ENCODE data around the gene RAMACL. TPM values are rescaled to one million over a fixed set of nuclear protein-coding genes. Genes with fewer than 3 reads are reported as not detected.

RAMACL gene
- total RNA-seq, 1 experiment from 2014 or later = 2.2 TPM

- H3K27ac Mint-ChIP-seq (ENCODE audit: unreplicated experiment) = no peak overlapping the region
Measured at GRCh38 chr6:166612471-166612881, 26.0 kb upstream of the RAMACL start.

GRCh38 chr6:166611631-166612030 lies 25.2 kb upstream of the RAMACL start:
- BruUV-seq (replicated peaks) = no TSS peak
- H3K36me3 Mint-ChIP-seq (ENCODE audit: insufficient read depth, unreplicated experiment) = peaks cover 2% of the 10 kb centered on the region
- intact Hi-C loops (cut with micrococcal nuclease; ENCODE audit: unreplicated experiment) = no loop called here
- H3K27ac Mint-ChIP-seq (ENCODE audit: unreplicated experiment) = no peak overlapping the region
- no peaks in the 10 kb centered on the region for H3K9me3 Mint-ChIP-seq (ENCODE audit: low read depth, unreplicated experiment)
- TF ChIP-seq CTCF (IDR thresholded peaks at IDR 0.05; ENCODE audit: unreplicated experiment) = no peak
- no peak for DNase-seq
- H3K27me3 Mint-ChIP-seq (ENCODE audit: unreplicated experiment) = no peaks in the 10 kb centered on the region
- H3K4me1 Mint-ChIP-seq (ENCODE audit: low read depth, unreplicated experiment) = peaks cover 8% of the 10 kb centered on the region
- H3K4me3 Mint-ChIP-seq (ENCODE audit: low read depth, unreplicated experiment) = no peak overlapping the region
- CTCF ChIA-PET = interaction anchor here (0.6 kb wide), 1 partner anchor 61 kb away, joined by 4 read pairs; no protein-coding TSS in a partner anchor

More at GRCh38 chr6:166612471-166612881, 26.0 kb upstream of the RAMACL start:
- peaks cover 6% of the 10 kb centered on the region for H3K36me3 Mint-ChIP-seq (ENCODE audit: insufficient read depth, unreplicated experiment)
- intact Hi-C loops (cut with micrococcal nuclease; ENCODE audit: unreplicated experiment) = no loop called here
- DNase-seq = no peak
- peaks cover 8% of the 10 kb centered on the region for H3K4me1 Mint-ChIP-seq (ENCODE audit: low read depth, unreplicated experiment)
- BruUV-seq (replicated peaks) = no TSS peak
- no peaks in the 10 kb centered on the region for H3K9me3 Mint-ChIP-seq (ENCODE audit: low read depth, unreplicated experiment)
- no peak for TF ChIP-seq CTCF (IDR thresholded peaks at IDR 0.05; ENCODE audit: unreplicated experiment)
- CTCF ChIA-PET = no interaction called here
- no peak overlapping the region for H3K4me3 Mint-ChIP-seq (ENCODE audit: low read depth, unreplicated experiment)
- H3K27me3 Mint-ChIP-seq (ENCODE audit: unreplicated experiment) = no peaks in the 10 kb centered on the region

- DNase-seq = no peak
- Mint-ChIP-seq H3K27ac (ENCODE audit: unreplicated experiment) (no peak overlapping the region), H3K4me3 (ENCODE audit: low read depth, unreplicated experiment) (no peak overlapping the region), H3K27me3 (ENCODE audit: unreplicated experiment) (no peaks in the 10 kb centered on the region), H3K9me3 (ENCODE audit: low read depth, unreplicated experiment) (peaks cover under 1% of the 10 kb centered on the region), H3K36me3 (ENCODE audit: insufficient read depth, unreplicated experiment) (no peaks in the 10 kb centered on the region), H3K4me1 (ENCODE audit: low read depth, unreplicated experiment) (peaks cover 4% of the 10 kb centered on the region)
- BruUV-seq (replicated peaks) = no TSS peak
- CTCF ChIA-PET = no interaction called here
- TF ChIP-seq CTCF (IDR thresholded peaks at IDR 0.05; ENCODE audit: unreplicated experiment) = no peak
- intact Hi-C loops (cut with micrococcal nuclease; ENCODE audit: unreplicated experiment) = no loop called here
Measured at GRCh38 chr6:166610069-166610468, 23.6 kb upstream of the RAMACL start.

- CTCF ChIA-PET = no interaction called here
- no peaks in the 10 kb centered on the region for H3K27me3 Mint-ChIP-seq (ENCODE audit: unreplicated experiment)
- TF ChIP-seq CTCF (IDR thresholded peaks at IDR 0.05; ENCODE audit: unreplicated experiment) = no peak
- H3K27ac Mint-ChIP-seq (ENCODE audit: unreplicated experiment) = no peak overlapping the region
- H3K36me3 Mint-ChIP-seq (ENCODE audit: insufficient read depth, unreplicated experiment) = no peaks in the 10 kb centered on the region
- intact Hi-C loops (cut with micrococcal nuclease; ENCODE audit: unreplicated experiment) = no loop called here
- DNase-seq = no peak
- no peaks in the 10 kb centered on the region for H3K4me1 Mint-ChIP-seq (ENCODE audit: low read depth, unreplicated experiment)
- BruUV-seq (replicated peaks) = no TSS peak
- H3K9me3 Mint-ChIP-seq (ENCODE audit: low read depth, unreplicated experiment) = peaks cover 2% of the 10 kb centered on the region
- no peak overlapping the region for H3K4me3 Mint-ChIP-seq (ENCODE audit: low read depth, unreplicated experiment)
Measured at GRCh38 chr6:166608774-166609173, 22.3 kb upstream of the RAMACL start.

Measured in Calu3 (cell line).